Measurements from ENCODE around the gene TNFRSF8.

Gene TNFRSF8

DNA sequence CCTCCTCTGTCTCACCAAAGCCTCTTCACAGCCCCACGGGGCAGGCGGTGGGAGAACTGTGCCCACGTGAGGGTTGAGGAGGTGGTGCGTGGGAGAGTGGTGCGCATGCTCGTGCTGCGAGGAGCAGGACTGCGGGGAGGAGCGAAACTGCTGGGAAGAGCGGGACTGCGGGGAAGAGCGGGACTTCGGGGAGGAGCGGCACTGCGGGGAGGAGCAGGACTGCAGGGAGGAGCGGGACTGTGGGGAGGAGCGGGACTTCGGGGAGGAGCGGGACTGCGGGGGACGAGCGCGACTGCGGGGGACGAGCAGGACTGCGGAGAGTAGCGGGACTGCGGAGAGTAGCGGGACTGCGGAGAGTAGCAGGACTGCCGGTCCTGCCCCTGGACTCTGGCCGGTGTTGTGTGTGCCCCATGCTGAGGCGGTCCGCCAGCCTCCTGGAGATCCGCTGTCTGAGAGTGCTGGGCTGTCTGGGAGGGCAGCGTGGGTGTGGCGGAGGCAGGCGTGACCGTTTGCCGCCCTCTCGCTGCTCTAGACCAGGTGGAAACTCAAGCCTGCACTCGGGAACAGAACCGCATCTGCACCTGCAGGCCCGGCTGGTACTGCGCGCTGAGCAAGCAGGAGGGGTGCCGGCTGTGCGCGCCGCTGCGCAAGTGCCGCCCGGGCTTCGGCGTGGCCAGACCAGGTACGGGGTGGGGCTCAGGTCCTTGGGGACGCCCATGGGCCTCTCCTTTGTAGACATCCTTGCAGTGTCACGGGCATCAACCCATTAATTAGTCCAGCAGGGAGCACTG, 128.3 kb downstream of the TNFRSF8 start:
- TF ChIP-seq GATA1 (IDR thresholded peaks at IDR 0.05; ENCODE audit: low read depth, low read length) (no peak), POLR2A (IDR thresholded peaks at IDR 0.05; ENCODE audit: low read length) (no peak)
- DNase-seq, result no peak

Measured in erythroblast (primary cell).